HuH-7 (cell line): ENCODE data around the gene MYLK3.

Experiments used
- DNase-seq: peaks from one replicate; pipeline ENCODE4 v3.0.0; 2011; ENCODE audit warnings: low spot score

MYLK3 gene

DNA sequence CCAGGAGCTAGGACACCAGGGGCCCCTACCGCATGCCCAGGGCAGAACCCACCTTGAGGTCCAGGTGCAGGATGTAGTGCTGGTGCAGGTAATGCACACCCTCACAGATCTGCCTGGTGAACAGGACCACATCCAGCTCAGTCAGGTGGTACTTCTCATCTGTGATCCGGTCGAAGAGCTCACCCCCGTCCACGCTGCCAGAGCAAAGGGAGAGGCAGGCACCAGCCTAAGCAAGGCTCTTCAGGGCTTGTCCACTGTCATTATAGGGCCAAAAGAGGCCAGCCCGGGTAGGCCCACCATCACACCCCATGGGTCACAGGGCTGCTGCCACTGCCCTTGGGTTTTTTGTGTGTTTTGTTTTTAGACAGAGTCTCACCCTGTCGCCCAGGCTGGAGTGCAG, 21.0 kb downstream of the MYLK3 start:
- DNase-seq = no peak

DNA sequence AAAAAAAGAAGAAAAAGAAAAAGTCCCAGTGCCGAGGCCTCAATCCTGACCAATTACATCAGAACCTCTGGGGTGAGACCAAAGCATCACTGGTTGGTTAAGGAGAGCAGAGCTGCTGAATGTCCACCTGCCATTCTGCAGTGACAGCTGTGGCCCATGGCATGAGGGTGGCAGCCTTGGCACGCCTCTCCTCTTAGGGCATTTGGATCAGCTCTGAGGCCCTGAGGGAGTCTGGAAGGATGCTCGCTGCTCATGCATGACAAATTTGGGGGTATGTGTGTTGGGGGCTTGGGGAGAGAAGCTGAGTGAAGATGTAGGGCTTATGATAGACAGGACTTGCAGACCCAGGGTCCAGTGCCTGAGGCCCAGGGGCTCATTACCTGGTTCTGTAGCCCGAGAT, 26.3 kb downstream of the MYLK3 start:
- DNase-seq = no peak

DNA sequence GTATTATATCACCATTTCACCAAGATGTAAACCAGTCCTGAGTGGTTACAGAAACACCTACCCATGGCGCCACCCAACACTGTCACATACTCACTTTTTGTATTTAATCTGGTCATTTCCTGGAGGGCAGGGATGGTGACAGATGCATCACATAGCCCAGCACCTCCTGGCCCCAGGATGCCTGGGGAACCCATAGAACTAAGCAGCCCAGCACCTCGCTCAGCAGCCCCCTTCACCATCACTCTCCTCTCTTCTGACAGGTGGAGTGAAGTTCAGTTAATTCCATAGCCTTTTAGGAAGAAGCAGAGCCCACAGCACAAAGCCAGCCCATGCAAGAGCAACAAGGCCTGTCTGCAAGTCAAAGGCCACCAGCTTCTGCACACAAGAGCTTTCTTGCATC, 27.5 kb downstream of the MYLK3 start:
- no peak for DNase-seq

DNA sequence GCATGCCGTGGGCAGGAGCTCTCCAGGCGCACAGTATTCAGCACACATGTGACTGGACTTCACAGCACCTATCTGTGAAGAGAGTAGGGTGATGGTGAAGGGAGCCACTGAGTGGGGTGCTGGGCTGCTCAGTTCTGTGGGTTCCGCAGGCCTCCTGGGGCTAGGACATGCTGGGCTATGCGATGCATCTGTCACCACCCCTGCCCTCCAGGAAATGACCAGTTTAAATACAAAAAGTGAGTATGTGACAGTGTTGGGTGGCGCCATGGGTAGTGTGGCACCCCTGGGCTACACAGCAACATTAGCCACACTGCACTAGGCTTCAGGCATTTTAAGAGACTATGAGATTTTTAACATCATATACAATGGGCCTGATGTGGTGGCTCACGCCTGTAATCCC, 28.6 kb downstream of the MYLK3 start:
- no peak for DNase-seq

DNA sequence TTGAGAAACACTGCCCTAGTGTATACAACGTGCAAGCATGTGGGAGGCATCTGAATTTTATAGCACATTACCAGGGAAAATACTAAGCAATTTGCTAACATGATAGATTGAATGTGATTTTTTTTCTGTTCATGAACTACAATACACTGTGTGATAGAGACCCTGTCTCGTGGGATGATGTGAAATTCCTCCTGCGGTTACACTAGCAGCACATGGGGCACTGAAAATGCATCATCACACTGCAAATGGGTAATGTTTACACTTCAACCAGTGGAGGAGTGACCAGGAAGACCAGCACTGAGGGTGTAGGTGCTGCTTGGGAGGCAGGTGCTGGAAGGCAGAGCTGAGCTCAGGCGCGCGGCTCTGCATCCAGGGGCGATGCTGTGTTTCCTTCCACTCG, 29.9 kb downstream of the MYLK3 start:
- no peak for DNase-seq

DNA sequence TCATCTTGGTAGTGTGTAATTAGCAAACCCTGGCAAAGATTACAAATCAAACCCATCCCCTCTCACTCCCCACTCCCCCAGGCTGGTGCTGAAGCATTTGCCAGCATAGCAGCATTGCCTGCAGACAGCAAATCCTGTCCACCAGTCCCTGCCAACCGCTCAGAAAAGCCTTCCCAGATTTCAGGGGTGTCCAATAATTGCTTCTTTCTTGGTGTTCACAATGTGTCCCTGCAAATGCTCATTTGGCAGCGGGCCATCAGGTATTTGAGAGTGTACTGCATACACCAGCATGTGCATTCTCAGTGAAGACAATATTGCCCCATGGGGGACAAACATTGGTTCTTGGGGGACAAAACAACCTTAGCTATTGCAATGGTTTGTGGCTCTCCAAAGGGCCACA, 30.5 kb downstream of the MYLK3 start:
- no peak for DNase-seq

DNA sequence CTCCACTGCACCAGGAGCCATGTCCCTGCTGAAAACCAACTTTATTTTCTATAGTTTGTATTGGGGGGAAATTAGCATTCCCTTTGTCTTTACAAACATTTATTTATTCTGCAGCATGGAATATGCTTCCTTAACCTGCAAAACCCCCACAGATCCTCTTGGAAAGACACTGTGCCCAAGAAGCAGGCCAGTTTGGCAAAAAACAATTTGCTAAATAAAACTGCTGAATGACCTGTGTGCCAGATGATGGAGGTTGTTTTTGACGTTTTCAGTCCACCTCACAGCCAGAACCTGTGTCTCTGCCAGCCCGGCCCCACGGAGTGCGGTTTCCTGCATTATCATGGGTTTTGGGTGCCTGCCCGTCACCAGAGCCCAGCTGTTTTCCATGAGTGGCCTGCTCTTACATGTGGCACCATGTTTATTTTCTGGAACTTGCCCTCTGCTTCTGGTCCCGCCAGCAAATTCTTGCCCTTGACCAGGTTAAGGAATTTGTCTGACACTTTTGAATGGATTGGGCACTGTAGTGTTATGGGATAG, 32.3 kb downstream of the MYLK3 start:
- DNase-seq = no peak

DNA sequence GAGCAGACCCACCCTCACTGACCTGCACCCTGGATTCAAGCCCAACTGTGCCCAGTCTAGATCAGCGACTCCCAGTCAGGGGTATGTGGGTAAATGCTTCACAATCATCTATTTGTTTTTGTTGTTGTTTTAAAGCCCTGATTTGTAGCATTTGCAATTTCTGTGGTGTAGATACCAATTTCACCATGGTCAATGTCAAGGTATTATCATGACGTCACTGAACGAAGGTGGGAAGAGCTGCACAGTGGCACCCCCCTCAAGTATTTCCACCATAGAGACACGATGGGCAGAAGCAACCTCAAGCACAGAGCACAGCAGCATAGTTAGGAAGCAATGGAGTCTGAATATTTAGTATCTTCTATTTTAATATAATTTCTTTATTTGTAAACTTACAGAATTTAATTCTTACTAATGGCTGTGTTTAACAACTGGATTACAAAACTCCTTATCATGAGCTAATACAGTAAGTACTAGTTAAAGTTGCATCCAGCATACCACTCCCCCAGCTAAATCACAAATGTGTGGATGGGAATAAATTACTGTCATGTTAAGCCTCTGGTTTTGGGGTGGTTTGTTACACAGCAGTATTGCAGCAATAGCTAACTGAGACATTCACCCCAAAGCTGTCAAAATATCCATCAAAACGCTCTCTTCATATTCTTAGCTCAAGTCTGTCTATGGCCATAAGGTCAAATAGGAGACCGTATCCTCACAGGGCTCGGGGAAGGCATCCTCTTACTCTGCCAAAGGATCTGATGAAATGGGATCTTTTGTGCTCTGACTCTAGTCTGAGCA, 33.1 kb downstream of the MYLK3 start:
- no peak for DNase-seq

DNA sequence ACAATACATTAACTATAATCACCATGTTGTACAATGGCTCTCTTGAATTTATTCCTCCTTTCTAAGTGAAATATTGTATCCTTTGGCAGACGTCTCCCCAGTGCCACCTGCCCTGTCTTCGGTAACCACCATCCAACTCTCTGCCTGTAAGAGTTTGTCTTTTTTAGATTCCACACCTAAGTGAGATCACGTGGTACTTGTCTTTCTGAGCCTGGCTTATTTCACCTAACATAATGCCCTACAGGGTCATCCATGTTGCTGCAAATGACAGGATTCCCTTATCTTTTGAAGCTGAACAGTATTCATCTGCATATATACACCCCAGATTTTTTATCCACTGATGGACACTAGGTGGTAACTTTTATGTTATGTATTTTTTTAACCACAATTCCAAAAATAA, 34.5 kb downstream of the MYLK3 start:
- DNase-seq = no peak

DNA sequence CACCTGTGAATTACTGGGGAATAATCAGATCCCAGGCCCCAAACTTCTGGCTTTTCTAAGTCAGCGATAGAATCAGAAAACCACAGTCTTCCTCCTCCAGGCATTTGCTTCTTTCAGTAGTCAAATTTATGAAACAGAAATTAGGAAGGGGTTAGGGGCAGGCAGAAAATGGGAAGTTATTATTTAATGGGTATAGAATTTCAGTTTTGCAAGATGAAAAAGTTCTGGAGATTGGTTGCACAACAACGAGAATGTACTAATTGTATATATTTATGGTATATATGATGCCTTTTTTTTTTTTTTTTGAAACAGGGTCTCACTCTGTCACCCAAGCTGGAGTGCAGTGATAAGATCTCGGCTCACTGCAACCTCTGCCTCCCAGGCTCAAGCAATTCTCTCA, 35.2 kb downstream of the MYLK3 start:
- no peak for DNase-seq

DNA sequence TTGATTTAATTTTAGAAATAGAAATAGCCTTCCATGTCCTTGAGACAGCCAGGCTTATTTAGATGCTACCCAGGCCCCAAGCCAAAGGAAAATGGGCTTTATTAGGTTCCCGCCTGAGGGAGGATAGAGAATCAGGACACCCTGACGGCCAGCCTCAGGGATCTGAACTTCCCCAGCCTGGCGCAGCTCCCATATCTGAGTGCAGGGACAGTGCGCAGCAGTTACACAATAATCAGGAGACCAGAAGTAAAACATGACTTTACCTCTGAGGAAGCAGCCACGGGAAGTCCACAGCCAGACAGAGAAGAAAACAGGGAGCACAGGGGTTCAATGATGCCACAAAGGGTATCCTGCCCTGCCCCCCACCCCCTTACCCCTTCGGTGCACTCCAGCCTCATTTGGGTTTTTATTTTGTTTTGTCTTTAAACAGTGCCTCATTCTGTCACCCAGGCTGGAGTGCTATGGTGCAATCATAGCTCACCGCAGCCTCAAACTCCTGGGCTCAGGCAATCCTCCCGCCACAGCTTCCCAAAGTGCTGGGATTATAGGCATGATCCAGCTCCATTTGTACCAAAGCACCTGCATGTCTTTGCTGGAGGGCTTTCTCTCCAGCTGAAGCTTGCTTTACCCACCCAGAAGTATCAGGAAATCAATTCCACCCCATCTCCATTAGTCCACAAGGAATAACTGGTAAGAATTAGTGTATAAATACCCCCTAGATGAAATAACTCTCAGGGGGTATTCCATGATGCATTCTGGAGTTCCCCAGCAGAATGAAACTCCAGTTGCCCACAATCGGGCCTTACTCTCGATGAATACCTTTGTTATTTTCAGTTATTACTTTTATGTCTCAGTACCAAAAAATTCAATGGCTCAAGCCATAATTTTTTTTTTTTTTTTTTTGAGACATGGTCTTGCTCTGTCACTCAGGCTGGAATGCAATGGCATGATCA, 36.8 kb downstream of the MYLK3 start:
- DNase-seq = no peak

DNA sequence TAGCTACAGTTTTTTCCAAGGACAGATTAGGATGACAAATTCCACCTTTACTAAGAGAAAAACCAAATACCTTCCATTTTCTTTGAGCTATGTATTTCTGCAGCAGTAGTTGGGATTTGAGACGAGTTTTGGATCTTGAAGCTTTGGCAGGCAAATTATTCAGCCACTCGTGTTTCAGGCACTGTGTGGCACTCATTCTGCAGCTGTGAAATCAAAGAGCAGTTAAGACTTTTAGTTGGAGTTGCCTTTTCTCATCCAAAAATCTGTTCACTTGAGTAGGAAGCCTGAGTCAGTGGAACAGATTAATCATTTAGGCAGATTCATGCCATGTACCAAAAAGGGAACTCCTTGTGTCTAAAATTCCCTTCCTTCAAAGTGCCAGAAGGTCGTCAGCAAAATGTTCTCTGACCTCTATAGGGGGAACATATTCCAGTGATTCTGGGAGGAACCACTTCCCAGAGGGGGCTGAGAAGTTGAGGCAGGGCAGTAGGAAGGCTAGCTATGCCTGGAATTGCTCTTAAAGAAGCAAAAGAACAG, 38.6 kb downstream of the MYLK3 start:
- no peak for DNase-seq

DNA sequence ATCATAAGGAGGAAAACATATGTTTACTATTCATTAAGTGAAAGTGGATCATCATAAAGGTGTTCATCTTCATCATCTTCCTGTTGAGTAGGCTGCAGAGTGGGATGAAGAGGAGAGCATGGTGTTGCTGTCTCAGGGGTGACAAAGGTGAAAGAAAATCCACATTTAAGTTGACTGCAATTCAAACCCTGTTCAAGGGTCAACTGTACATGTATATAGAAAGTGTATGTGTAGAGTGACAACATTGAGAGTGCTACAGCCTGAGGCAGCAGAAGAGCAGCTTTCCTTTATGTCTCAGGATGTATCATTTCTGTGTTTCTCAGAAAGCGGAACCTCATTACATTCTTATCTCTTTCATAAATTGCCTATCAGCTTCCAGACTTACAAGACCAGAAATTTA, 41.5 kb downstream of the MYLK3 start:
- no peak for DNase-seq

DNA sequence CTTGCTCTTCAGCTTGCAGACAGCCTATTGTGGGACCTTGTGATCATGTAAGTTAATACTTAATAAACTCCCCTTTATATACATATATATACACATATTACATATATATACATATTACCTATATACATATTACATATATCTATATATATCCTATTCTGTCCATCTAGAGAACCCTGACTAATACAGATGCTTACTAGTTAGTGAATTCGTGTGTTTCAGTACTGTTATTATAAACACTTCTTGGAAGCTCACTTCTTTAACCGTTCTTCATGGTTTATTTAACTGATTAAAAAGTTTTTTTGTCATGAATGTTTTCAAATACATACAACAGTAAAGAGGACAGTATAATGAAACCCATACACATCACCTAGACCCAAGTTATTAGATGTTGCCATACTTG, 46.1 kb downstream of the MYLK3 start:
- DNase-seq = no peak

DNA sequence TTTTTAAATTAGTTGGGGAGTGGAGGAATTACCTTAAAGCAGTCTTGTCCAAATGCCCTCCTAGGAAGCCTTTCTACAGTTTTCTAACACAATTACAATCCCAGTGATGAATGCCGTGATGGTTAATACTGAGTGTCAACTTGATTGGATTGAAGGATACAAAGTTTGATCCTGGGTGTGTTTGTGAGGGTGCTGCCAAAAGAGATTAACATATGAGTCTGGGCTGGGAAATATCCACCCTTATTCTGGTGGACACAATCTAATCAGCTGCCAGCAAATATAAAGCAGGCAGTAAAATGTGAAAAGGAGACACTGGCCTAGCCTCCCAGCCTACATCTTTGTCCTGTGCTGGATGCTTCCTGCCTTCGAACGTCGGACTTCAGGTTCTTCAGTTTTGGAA, 46.5 kb downstream of the MYLK3 start:
- no peak for DNase-seq

DNA sequence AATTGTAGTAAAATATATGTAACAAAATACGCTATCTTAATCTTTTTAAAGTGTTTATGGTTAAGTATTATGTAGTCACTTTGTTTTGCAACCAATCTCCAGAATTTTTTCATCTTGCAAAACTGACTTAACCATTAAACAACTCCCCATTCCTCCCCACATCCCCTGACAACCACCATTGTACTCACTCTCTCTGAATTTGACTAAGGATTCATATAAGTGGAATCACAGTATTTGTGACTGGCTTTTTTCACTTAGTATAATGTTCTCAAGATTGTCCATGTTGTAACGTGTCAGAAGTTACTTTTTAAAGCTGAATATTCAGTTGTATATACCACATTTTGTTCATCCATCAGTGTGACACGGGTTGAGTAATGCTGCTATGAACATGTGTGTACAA, 48.1 kb downstream of the MYLK3 start:
- no peak for DNase-seq

DNA sequence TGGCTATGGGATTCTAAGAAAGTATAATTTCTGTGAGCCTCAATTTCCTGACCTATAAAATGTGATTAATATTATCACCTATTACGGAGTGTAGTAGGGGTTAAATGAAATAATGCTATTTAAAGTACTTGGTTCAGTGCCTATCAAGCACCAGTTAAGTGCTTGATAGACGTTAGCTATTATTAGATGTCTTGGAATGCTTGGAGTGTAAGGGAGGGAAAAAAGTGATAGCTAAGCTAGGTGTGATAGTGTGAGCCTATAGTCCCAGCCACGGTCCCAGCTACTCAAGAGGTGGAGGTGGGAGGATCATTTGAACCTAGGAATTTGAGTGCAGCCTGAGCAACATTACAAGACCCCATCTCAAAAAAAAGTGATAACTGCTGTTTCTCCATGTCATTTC, 51.2 kb downstream of the MYLK3 start:
- DNase-seq = no peak

DNA sequence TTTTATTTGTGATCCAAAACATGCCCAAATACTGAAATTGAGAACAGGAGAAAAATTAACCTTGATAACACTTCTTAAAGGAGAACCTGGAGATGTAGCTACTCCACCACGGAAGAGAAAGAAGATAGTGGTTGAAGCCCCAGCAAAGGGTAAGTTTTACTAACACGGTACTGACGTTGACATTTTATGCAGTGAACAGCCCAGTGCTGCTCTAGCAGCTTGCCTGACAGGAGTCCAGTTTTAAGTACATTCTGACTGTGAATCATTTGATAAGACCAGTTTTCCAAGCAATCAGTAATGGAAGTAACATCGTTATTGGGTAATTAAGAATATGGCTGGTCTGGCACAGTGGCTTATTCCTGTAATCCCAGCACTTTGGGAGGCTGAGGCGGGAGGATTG, 52.2 kb downstream of the MYLK3 start:
- DNase-seq = no peak

DNA sequence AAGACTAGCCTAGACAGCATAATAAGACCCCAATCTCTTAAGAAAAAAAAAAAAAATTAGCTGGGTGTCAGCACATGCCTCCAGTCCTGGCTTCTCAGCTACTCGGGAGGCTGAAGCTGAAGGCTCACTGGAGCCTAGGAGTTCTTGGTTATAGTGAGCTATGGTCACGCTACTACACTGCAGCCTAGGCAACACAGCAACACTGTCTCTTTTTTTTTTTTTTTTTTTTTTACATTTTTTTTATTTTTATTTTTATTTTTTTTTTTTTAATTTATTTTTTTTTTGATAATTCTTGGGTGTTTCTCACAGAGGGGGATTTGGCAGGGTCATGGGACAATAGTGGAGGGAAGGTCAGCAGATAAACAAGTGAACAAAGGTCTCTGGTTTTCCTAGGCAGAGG, 54.5 kb downstream of the MYLK3 start:
- DNase-seq = no peak

DNA sequence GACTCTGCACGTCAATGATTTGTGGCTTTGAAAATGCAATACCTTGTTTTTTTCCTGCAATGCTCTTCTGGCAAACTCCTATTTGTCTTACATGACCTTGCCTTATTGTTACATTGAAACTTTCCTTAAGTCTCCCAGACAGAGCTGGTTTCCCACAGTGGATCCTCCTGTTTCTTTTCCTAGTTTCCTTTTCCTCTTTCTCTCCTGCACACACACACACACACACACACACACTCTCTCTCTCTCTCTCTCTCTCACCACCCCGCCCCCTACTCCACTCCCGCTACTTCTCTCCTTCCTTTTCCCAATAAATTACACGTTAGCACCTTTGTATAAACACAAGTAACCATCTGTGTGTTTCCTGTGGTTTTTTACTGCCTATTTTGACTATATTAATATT, 56.4 kb downstream of the MYLK3 start:
- no peak for DNase-seq

DNA sequence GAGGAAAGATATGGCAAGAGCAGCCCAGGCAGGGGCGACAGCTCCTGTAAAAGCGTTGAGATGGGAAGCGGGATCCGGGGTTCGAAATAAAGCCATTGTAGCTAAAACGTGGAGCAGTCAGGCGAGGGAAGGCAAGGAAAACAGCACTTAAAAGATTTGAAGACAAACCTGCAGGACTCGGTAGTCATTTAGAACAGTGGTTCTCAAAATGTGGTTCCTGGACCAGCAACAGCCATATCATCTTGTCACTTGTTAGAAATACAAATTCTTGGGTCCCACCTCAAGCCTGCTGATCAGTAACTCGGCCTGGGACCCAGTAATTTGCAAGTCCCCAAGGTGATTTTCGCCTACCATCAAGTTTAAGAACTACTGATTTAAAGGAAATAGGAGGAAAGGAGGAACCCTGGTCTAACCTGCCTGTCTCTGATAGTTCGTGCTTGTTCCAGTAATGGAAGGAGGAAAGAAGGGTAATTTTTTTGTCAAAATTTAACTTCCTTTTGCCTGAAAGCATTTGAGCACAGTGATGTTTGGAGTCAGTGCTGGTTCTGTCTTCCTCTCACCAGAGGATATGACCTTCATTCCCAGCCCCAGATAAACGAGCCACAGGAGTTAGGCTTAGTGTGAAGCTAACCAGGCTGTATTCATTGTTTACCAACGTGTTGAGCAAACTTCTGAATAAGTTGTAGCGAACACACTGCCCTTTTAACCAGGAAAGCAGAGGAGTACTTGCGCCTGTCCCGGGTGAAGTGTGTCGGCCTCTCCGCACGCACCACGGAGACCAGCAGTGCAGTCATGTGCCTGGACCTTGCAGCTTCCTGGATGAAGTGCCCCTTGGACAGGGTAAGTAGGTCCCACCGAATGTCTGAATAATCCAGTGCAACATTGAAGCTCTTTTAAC, 57.6 kb downstream of the MYLK3 start:
- DNase-seq = peak; percentile 15
